HG02759 (cell line): Measurements from ENCODE around the gene DAPK3.
"Not testable (repeated sequence)": the region's sequence is repeated elsewhere in the genome, so short reads cannot be mapped to it uniquely, and the experiment has no call there.

ENCODE experiments used
- ATAC-seq: cut with Tn5 transposase; IDR thresholded peaks from one replicate; pipeline ENCODE4 v1.9.1; 2021; ENCODE audit warnings: mild to moderate bottlenecking, moderate library complexity; ENCODE audit not compliant: unreplicated experiment

DAPK3 gene

DNA sequence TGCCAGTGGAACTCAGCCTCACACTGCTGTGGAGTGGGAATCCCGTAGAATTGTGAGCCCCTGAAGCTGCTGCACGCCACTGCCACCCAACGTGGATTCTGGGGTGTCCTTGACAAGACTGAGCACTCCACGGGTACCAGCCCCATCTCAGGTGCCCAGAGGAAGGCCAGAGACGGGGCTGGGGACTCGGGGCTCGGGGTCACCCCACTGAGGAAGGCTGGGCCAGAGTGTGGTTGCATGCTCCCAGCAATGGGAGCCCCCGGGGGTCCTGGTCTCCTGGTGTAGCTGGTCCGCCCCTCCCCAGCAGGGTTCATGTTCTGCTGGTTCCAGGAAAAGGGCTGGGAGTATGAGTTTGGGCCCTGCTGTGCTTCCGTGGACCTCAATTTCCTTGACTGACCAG lies 15.2 kb downstream of the DAPK3 start:
- no peak for ATAC-seq

DNA sequence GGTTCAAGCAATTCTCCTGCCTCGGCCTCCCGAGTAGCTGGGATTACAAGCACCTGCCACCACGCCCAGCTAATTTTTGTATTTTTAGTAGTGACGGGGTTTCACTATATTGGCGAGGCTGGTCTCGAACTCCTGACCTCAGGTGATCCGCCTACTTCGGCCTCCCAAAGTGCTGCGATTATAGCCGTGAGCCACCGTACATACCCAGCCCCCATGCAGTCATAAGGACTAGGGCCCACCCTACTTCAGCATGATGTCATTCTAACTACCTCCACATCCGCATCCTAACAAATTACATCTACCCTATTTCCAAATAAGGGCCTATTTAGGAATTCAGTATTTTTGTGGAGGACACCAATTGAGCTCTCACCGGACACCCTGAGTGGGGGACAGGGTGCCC lies 15.6 kb downstream of the DAPK3 start:
- ATAC-seq: not testable (repeated sequence)

DNA sequence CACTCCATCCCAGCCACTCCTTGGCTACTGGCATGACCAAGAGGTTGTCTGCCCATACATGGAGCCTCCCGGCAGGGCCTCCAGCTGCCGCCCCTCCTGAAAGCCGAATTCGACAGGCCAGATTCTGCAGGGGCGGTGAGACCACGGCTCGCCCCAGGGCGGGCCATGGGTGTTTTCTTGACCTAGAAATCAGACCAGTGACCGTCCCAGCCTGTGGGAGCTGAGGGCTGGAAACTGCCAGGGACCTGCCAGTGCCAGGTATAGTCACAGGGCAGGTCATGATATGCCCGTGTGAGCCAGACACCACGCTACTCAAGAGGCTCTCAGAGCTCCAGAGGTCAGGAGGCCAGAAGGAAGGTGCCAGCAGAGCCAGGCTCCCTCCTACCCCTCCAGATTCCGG lies 16.8 kb downstream of the DAPK3 start:
- no peak for ATAC-seq

DNA sequence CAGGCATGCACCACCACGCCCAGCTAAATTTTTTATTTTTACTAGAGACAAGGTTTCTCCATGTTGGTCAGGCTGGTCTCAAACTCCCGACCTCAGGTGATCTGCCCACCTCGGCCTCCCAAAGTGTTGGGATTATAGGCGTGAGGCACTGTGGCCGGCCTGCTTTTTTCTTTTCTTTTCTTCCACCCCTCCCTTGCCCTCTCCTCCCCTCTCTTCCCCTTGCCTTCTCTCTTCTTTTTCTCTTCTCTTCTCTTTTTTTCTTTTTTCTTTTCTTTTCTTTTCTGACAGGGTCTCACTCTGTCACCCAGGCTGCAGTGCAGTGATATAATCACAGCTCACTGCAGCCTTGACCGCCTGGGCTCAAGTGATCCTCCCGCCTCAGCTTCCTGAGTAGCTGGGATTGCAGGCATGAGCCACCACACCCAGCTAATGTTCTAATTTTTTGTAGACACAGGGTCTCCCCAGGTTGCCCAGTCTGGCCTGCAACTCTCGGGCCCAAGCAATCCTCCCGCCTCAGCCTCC lies 18.1 kb downstream of the DAPK3 start:
- ATAC-seq: not testable (repeated sequence)

DNA sequence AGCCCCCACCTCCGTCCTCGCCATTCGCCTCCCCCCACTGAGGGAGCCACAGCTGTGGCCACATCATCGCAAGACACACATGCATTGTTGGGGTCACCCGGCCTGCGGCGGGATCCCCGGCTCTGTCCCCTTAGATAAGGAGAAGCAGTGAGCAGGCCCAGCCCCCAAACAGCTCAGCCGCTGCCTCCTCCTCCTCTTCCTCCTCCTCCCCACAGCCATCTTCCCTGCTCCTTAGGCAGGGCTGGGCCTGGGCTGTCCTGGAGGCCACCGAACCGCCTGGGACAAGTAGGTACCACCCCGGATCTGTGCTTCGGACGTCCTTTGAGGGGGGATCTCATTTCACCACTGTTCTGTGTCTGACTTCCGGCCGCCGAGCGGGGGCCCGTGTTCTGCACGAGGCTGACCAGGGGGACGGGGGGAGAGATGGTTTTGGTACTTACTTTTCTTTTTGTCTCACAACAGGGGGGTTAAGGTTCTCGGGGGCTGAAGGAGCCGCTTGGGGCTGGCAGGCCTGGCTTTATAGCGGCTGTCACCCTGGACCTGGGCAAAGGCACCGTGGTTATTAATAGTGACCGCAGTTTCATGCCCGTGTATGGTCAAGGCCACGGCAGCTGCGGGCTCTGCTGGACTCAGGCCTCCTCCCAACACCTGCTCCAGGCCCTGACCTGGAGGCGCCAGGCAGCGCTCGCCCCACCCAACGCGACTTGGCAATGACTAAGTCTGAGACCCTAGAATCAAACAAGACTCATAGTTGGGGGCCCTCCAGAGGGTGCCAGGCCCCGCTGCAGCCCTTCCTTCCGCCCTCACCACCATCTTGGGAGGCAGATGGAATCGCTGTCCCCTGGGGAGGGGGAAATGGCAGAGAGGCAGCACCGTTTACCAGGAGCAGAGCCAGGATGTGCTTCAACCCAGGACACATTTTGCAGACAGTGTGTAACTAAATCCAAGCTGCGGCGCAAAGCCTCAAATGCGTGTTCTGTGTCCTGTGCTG lies 19.7 kb downstream of the DAPK3 start:
- no peak for ATAC-seq

DNA sequence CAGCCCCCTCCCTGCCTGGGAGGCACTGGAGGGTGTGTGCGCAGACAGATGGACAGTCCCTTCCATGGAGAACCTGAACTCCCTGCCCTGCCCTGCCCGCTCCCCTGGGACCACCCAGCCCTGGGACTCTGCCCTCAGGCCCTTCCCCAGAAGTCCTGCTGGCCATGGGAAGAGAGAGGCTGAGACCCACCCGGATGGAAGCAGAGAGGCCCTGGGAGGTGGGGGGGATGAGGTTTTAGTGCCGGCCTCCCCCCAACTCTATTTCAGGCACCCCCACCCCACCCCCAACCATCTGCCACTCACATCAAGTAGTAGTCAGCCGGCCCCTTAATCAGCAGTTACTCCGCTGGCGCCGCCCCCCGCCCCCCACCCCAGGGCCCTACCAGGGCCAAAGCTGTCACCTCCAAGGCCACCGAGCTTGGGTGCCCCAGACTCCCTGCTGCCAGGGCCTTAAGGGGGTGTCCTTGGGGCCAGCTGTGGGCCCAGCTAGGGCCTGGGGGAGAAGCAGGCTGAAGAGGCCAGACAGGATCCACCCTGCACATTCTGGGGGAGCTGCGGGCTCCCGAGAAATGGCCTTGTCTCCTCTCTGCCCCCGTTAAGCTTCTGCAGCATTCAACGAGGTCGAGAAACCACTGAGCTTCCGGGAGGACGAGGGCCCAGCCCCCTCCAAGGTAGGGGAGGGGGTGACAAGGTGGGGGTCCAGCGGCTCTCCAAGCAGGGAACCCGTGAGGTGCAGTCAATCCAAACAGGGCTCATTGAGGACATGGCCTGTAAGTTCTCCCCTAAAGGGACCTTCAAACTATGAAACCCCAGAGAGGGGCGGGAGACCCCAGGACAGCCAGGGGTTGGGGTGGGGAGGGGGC lies 20.7 kb downstream of the DAPK3 start:
- ATAC-seq: no peak

DNA sequence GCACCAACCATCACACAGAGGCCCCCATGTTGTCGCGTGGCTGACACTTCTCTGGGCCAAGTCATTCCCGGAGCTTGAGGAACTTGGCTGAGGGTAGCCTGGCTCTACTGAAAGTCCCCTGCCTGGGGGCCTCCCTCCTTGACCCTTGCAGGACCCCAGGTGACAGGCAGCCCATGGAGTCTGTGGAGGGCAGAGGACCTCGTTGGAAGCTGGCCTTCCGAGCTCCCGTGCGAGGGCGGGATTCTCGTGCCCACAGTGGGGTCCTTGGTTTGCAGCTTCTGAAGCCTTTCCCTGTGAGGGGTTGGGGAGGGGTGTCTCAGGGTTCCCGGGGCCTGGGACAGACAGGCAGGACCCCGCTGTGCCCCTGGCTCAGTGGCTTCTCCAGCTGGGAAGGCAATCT lies 21.6 kb downstream of the DAPK3 start:
- ATAC-seq: no peak

DNA sequence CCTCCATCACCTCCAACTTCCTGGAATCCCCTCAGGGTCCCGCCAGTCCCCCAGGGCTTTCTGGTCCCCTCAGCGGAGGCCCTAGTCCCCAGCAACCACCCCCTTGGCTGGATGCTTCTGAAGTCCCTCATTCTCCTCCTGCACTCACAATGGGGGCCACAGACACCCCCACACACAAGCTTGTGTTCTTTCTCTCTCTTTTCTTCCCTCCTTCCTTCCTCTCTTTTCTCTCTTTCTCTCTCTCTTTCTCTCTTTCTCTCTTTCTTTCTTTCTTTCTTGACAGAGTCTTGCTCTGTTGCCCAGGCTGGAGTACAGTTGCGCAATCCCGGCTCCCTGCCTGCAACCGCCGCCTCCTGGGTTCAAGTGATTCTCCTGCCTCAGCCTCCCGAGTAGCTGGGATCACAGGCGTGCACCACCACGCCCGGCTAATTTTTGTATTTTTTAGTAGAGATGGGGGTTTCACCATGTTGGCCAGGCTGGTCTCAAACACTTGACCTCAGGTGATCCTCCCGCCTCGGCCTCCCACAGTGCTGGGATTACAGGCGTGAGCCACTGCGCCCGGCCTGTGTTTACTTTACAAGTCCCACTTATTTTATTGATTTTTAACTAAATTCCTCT lies 23.5 kb downstream of the DAPK3 start:
- ATAC-seq: not testable (repeated sequence)

DNA sequence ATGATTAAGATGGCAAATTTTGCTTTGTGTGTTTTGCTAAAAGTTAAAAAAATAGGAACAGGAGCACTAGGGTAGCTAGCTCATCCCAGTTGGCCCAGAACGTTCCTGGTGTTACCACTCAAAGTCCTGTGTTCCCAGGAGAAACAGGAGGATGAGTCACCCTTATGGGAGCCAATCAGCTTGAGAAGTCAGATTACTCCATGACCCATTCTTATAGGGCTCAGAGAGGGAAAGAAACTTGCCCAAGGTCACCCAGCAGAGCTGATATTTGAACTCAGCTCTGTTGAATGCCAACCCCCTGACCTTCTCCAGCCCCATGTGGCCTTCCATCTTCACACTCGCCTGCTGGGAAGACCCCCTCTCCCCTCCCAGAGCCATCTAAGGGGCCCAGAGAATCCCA lies 25.1 kb downstream of the DAPK3 start:
- ATAC-seq: no peak

DNA sequence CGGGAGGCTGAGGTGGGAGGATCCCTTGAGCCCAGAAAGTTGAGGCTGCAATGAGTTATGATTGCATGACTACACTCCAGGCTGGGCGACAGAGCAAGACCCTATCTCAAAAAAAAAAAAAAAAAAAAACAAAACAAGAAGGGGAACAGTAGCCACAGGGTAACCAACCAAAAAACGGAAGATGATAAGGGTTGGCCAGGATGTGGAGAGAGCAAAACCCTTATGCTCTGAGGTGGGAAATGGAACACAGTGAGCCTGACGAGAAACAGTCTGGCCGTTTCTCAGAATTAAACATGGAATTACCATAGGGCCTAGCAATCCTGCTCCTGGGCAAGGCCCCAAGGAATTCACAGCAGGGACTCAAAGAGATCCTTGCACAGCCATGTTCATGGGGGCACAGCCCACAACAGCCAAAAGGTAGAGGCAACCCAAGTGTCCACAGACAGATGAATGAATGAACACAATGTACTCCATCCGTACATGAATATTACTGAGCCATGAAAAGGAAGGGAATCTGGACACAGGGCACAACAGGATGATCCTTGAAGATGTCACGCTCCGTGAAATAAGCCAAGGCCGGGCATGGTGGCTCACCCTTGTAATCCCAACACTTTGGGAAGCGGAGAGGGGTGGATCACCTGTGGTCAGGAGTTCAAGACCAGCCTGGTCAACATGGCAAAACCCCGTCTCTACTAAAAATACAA lies 26.7 kb downstream of the DAPK3 start:
- ATAC-seq: no peak

DNA sequence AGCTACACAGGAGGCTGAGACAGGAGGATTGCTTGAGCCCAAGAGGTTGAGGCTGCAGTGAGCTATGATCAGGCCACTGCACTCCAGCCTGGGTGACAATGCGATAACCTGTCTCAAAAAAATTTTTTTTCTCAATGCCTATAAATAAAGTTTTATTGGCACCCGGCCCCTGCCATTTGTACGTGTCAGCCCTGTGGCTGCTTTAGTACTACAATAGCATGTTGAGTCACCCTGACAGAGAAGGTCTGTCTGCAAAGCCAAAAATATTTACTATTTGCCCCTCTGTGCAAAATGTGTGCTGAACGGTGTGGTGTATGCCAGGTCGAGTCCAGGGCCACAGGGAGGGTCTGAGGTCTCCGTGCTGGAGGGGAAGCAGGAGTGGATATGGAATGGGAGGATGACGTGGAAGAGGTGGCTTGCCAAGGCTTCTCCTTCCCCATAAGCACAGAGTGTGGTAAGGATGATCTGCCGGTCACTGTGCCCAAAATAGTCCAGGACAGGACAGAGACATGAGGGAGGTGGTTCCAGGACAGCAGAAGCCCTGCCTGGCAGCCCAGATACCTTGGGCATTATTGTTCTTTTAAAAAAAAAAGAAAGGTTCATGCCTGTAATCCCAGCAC lies 28.0 kb downstream of the DAPK3 start:
- ATAC-seq: no peak

DNA sequence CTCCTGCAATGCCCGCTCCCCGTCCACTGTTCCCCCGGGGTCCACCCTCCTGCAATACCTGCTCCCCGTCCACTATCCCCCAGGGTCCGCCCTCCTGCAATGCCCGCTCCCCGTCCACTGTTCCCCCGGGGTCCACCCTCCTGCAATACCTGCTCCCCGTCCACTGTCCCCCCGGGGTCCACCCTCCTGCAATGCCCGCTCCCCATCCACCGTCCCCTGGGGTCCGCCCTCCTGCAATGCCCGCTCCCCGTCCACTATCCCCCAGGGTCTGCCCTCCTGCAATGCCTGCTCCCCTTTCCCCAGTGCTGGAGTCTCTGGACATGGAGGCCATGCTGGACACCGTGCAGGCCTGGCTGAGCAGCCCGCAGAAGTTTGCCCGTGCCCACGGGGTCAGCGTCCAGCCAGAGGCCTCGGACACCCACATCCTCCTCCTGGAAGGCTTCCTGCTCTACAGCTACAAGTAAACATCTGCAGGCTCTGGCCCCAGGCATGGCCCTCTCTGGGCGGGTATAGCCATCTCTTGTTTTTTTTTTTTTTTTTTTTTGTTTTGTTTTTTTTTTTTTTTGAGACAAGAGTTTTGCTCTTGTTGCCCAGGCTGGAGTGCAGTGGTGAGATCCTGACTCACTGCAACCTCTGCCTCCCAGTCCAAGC lies 32.5 kb downstream of the DAPK3 start:
- not testable (repeated sequence) for ATAC-seq

DNA sequence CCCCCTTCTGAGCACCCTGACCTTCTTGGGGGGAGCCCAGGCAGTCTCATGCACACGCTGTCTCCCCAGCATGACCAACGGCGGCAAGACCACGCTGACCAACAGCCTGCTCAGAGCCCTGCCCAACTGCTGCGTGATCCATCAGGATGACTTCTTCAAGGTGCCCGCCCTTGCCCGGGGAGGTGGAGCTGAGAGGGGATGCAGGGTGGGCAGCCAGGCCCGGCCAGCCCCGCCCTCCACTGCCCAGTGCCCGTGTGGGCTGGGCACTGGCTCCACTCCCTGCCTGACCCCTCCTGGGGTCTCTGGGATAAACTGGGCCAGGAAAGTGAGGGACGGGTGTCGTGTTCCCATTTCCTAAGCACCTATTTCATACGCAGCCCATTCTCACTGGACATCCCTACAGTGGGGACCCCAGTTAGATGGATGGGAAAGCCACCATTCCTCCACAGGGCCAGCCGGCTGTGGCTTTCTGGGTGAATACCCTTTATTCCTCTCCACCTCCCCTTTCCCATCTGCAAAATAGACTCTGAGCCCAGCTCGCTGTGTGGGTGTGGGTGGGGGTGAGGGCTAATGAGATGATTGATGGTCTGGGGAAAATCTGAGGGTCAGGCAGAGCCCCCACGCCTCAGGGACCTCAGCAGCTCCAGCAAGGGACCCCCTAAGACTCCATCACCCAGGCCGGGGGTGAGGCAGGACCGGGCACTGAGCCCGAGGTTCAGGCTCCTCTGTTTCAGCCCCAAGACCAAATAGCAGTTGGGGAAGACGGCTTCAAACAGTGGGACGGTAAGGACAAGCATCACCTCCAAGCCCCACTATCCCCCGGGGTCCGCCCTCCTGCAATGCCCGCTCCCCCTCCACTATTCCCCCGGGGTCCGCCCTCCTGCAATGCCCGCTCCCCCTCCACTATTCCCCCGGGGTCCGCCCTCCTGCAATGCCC lies 34.1 kb downstream of the DAPK3 start:
- no peak for ATAC-seq

DNA sequence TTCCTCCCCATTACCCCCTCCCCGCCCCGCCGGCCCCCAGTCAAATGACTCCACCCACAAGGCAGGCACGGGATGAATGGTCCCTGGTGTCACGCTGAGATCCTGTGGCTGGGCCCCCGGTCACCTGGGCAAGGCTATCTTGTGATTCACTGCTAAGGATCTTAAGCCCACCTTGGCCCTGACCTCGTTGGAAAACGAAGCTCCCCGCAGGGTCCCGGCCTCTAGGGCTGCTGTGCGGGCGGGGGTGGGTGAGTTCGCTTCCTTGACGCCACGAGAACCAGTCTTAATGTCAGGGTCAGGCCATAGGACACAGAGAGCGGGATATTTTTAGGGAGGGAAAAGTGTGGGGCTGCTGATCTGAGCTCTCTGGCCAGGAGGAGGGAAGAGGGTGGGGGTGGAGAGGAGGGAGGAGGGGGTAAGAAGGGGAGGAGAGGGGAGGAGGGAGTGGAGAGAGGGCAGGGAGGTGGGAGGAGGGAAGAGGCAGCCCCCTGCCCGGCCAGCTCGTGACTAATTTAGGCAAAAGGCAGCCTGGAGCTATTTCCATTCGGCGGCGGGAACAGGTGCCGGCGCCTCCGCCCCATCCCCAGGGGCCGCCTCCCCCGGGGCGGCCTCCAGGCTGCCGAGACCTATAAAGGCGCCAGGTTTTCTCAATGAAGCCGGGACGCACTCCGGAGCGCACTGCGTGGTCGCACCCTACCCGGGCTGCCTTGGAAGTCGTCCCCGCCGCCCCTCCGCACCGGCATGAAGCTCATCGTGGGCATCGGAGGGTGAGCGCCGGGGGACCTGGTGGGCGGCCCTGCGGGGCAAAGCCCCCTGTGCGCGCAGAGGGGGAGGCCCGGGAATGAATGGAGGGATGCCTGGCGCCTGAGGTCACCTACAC lies 37.7 kb downstream of the DAPK3 start, which contains the start of gene NMRK2:
Gene NMRK2, plus strand, starts transcription at position 139 of the 880 bp plus-strand sequence. Its CDS starts 603 bp downstream, at position 742.
- ATAC-seq: no peak

DNA sequence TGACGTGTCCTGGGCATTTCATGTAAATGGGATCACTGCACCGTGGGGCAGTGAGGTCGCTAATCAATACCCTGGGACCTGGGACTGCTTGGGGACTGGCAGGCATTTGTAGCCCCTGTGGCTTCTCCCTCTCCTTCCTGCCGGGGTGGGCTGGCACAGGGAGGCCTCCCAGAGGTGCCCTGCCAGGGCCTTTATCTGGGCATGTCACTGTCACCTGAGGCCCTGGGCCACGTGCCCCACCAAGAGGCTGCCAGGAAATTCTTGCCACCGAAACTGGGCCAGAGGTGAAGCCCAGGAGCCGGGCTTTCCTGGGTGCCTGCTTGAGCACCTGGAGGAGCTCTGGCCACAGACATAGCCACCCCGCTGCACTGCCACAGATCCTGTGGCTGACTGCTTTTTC lies 39.9 kb downstream of the DAPK3 start:
- no peak for ATAC-seq

DNA sequence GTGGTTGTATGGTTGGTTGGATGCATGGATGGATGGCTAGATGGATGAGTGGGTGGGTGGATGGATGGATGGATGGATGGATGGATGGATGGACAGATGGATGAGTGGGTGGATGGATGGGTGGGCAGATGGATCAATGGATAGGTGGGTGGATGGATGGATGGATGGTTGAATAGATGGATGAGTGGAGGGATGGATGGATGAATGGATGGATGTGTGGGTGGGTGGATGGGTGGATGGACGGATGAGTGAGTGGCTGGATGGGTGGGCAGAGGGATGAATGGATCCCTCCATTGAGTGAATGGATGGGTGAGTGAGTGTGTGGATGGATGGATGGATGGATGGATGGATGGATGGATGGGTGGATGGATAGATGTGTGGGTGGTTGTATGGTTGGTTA lies 47.0 kb downstream of the DAPK3 start:
- no peak for ATAC-seq

DNA sequence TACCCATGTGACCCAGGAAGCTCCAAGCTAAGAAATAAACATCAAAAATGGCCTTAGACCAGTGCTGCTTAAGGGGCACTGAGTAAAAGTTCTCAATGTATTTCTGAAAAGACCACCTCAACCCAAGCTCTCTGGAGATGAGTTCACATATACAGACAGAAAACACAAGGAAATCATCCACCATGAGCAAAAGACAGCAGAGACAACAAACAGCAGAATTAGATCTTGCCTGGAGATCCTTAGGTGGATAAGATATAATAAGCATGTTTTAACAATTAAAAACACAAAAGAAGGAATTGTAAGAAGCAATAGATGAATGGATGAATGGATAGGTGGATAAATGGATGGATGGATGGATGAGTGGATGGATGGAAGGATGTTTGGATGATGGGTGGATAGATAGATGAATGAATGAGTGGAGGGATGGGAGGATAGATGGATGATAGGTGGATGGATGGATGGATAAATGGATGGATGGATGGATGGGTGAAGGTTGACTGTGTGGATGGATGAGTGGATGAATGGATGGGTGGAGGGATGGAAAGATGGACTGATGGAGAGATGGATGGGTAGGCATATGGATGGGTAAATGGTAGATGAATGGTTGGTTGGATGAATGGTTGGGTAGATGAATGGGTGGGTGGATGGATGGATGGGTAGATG lies 47.7 kb downstream of the DAPK3 start:
- no peak for ATAC-seq
